Heart left ventricle (tissue), 16 donors: ENCODE data around the gene SUGCT. TPM values are rescaled to one million over a fixed set of nuclear protein-coding genes. Genes with fewer than 3 reads are reported as not detected.
A peak's percentile ranks its signal among the peaks of the same experiment; 100 is the strongest.

Source experiments
- ATAC-seq, 4 donors: fragments of 200-7000 bp; cut with Tn5 transposase; one replicate each; pipeline ENCODE4 v1.9.1; 2020 to 2022; ENCODE audit warnings: moderate library complexity in 4 of 4, mild to moderate bottlenecking in 3 of 4, moderate number of reproducible peaks in 1 of 4
- DNase-seq, 5 donors: peaks; one replicate each; pipeline ENCODE4 v3.0.0-alpha.2; 2020
- H3K27ac ChIP-seq, 12 donors: fragments of 200-600 bp; sonication (generic) in 4 of 12; one replicate each; pipeline versions ENCODE4 v1.5.0 to v1.8.0; 2016 to 2022; ENCODE audit warnings: mild to moderate bottlenecking in 2 of 12
- H3K27me3 ChIP-seq, 9 donors: fragments of 200-600 bp; sonication (generic) in 2 of 9; one replicate each; pipeline versions ENCODE4 v1.5.1 to v1.8.0; 2016 to 2022; ENCODE audit warnings: mild to moderate bottlenecking in 3 of 9
- H3K36me3 ChIP-seq, 9 donors: fragments of 200-600 bp; sonication (generic) in 2 of 9; one replicate each; pipeline versions ENCODE4 v1.5.0 to v1.8.0; 2018 to 2022; ENCODE audit warnings: mild to moderate bottlenecking in 2 of 9
- H3K4me1 ChIP-seq, 12 donors: fragments of 200-600 bp; sonication (generic) in 4 of 12; one replicate each; pipeline versions ENCODE4 v1.5.0 to v1.8.0; 2016 to 2022; ENCODE audit warnings: mild to moderate bottlenecking in 3 of 12
- H3K4me3 ChIP-seq, 12 donors: fragments of 200-600 bp; sonication (generic) in 4 of 12; one replicate each; pipeline versions ENCODE4 v1.5.0 to v1.8.0; 2017 to 2022; ENCODE audit warnings: mild to moderate bottlenecking in 9 of 12, moderate library complexity in 4 of 12
- H3K9me3 ChIP-seq, 12 donors: fragments of 200-600 bp; sonication (generic) in 4 of 12; one replicate each; pipeline versions ENCODE4 v1.5.0 to v1.8.0; 2016 to 2022; ENCODE audit warnings: mild to moderate bottlenecking in 1 of 12
- POLR2A ChIP-seq, 2 donors: fragments of 450-650 bp; IDR thresholded peaks; one replicate each; pipeline ENCODE4 v1.6.1; 2017; ENCODE audit warnings: antibody characterized with exemption in 2 of 2, mild to moderate bottlenecking in 2 of 2, moderate library complexity in 2 of 2
- WGBS, 4 donors: extraction: QIAGEN DNeasy Blood & Tissue Kit in 2 of 4; methylation state at CpG; one replicate each; pipeline versions ENCODE4 v1.1.5 to v1.1.7; 2013 to 2018; 5-methylcytosine and 5-hydroxymethylcytosine counted together
- intact Hi-C, 10 donors: fragments of 100-400 bp; cut with DNase I; formaldehyde crosslinking; loops; one replicate each; pipeline versions ENCODE4 v1.11.1 to v1.14.2; 2022
- polyA plus RNA-seq, 2 donors: library from polyadenylated mRNA; stranded (reverse); fragments of 200-250 nt; gene quantifications; one replicate each; pipeline ENCODE4 v1.2.3, GENCODE V29; 2013
- total RNA-seq, 9 donors: library from RNA; depleted of rRNA in 2 of 9; stranded (reverse); fragments of >200 nt in 2 of 9; fragmentation: NEBNext Ultra II Directional in 3 of 9; extraction: Animal tissue kit (Norgen Biotek cat#: 25700) in 3 of 9; gene quantifications; one replicate each; pipeline versions ENCODE4 v1.1.0 to v1.2.4, GENCODE V29; 2016 to 2023
- TF ChIP-seq, protein P1 (sequence below), 12 donors: fragments of 200-600 bp; sonication (generic) in 4 of 12; IDR thresholded peaks; one replicate each; pipeline versions ENCODE4 v1.5.0 to v1.8.0; 2018 to 2022; ENCODE audit warnings: antibody characterized with exemption in 12 of 12, mild to moderate bottlenecking in 5 of 12
- donor health status: ischemic (EF 13 %, LVEDD 7.1; RV severe dilation, severe dysfunction).
- donor health status: healthy with polysubstance abuse.
- donor health status: DM: no; HTN: yes; CAD: no.
- donor health status: DM: no; HTN: no; CAD: no.
- donor health status: ischemic (EF 25% LVEDD 6.9; RV normal size, moderate dysfunction).
- donor health status: ischemic (EF 25% LVEDD 5.7; RV mildly dilated, moderate dysfunction).
- donor health status: healthy.
- donor health status: DM: yes; HTN: yes; CAD: no.
- donor health status: ischemic (EF 35%, LVEDD 5.7; RV mildly dilated, moderate dysfunction).
- donor health status: nonischemic (EF 11% LVEDD 7.7; RV severe dilation, severe dysfunction).
- donor health status: DM: yes; HTN: yes; CAD: no.
- donor health status: PGD.
- donor health status: ischemic (EF 29% LVEDD 5.4; RV normal size, mild dysfunction).
- donor health status: nonischemic (EF 23%, LVEDD 6.1; RV moderate dilation, normal function).

Gene SUGCT
- total and polyA plus RNA-seq, 11 donors = 1.4 to 7.6 (median 4.4) TPM

DNA sequence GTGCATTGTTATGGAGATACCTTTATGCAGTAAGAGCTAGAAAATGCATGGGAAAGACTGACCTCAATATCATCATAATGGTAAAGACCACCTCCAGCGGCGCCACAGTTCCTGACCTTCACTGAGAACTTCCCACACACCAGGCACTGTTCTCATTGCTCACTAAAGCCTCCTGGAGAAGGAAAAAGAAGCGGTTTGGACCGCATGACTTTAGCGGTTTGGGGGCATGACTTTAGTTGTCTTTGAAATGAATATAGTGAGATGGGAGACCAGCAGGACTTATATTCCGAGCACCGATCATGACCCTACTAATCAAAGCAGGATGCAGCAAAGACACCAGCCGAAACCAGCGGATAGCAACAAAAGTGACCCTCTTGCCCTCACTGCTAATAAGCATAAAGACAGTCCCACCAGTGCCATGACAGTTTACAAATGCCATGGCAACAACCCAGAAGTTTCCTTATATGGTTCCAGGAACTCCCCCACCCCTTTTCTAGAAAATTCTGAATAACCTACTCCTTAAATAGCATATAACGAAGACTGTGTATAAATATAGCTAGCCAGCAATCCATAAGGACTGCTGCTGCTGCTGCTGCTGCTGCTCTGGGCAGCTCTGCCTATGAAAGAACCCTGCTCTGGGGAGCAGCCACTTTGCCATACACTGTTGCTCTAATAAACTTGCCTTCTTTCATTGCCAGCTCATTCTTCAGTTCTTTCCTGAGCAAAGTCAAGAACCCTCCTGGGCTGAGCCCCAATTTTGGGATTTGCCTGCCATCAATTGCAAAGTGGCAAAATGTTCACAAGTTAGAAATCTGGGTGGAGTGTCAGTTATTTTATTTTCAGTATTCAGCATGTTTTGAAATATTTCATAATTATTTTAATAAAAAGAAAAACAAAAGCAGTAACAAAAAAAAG is 694.1 kb downstream of the SUGCT start:
- Histone ChIP-seq H3K4me1 (peaks cover 0 to 18% (median 2%) of the 10 kb centered on the region in 12 donors), H3K27me3 (no peaks in the 10 kb centered on the region), H3K36me3 (no peaks in the 10 kb centered on the region), H3K4me3 (no peak overlapping the region), H3K27ac (no peak overlapping the region), H3K9me3 (no peaks in the 10 kb centered on the region)
- no peak for DNase-seq
- 89 to 94% (median 93%) methylated on average over 10 of the region's 10 CpGs for WGBS, 4 donors
- intact Hi-C loops = no loop called here
- no peak for ATAC-seq
- TF ChIP-seq, protein P1, sequence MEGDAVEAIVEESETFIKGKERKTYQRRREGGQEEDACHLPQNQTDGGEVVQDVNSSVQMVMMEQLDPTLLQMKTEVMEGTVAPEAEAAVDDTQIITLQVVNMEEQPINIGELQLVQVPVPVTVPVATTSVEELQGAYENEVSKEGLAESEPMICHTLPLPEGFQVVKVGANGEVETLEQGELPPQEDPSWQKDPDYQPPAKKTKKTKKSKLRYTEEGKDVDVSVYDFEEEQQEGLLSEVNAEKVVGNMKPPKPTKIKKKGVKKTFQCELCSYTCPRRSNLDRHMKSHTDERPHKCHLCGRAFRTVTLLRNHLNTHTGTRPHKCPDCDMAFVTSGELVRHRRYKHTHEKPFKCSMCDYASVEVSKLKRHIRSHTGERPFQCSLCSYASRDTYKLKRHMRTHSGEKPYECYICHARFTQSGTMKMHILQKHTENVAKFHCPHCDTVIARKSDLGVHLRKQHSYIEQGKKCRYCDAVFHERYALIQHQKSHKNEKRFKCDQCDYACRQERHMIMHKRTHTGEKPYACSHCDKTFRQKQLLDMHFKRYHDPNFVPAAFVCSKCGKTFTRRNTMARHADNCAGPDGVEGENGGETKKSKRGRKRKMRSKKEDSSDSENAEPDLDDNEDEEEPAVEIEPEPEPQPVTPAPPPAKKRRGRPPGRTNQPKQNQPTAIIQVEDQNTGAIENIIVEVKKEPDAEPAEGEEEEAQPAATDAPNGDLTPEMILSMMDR (IDR thresholded peaks at IDR 0.05) = no peak
- TF ChIP-seq POLR2A (IDR thresholded peaks at IDR 0.05) = no peak

DNA sequence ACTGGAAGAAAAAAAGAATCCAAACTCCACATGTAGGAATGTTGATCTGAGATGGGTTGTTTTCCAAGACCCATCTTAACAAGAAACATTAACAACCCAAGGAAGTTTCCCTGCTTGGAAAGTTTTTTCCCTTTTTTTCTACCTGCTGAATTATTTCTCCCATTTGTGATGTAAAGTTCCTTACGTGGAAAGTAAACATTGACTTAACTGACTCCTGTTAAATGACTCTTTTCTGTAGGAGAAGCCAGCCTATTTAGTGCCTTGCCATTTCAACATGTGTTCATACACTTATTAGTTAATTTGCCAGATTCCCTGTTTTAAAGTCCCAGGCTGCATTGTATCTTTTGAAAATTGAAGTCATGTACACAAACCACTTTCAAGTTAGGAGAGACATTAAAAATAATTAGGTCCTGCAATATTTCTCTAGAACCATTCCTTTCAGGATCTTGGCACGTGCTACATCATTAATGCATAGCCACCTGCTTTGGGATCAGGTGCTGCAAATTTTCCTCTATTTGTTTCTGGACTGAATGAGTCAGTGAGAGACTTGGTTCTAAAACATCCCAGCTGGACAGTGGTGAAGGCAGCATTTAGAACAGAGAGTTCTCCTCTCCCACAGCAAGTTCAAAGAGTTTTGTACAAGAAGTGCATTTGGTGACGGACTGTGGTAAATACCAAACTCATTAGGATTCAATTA is 698.5 kb downstream of the SUGCT start:
- Histone ChIP-seq H3K36me3 (no peaks in the 10 kb centered on the region), H3K9me3 (no peaks in the 10 kb centered on the region), H3K4me1 (no peaks in the 10 kb centered on the region), H3K27ac (no peak overlapping the region), H3K4me3 (no peak overlapping the region), H3K27me3 (no peaks in the 10 kb centered on the region)
- intact Hi-C loops = no loop called here
- 81 to 92% (median 88%) methylated on average over 3 of the region's 3 CpGs for WGBS, 4 donors
- TF ChIP-seq POLR2A (IDR thresholded peaks at IDR 0.05) = no peak
- no peak for ATAC-seq
- DNase-seq = no peak

DNA sequence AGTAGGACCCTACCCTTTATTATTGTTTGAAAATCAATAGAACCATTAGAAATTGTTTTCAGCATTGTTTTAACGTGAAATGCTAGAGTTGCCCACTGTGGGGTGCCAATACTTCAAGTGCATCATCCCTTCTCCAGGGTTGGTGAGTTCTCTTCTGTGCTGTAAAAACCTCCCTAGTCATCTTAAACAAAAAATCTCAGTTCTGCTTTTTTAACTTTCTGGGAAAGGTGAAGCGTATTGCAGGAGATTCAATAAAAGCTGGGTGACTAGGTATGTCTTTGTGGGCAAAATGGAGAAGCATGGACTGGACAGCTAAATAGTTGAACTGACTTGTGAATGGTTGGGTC is 699.1 kb downstream of the SUGCT start:
- Histone ChIP-seq H3K9me3 (no peaks in the 10 kb centered on the region), H3K4me1 (no peaks in the 10 kb centered on the region), H3K27me3 (no peaks in the 10 kb centered on the region), H3K36me3 (no peaks in the 10 kb centered on the region), H3K27ac (no peak overlapping the region), H3K4me3 (no peak overlapping the region)
- DNase-seq = no peak
- WGBS, 4 donors = 75 to 81% (median 77%) methylated on average over 2 of the region's 2 CpGs
- intact Hi-C loops = no loop called here
- ATAC-seq = no peak
- no peak for TF ChIP-seq POLR2A (IDR thresholded peaks at IDR 0.05)
- TF ChIP-seq, protein P1 (IDR thresholded peaks at IDR 0.05) = peak in 1 of 12 donors; percentile 19

DNA sequence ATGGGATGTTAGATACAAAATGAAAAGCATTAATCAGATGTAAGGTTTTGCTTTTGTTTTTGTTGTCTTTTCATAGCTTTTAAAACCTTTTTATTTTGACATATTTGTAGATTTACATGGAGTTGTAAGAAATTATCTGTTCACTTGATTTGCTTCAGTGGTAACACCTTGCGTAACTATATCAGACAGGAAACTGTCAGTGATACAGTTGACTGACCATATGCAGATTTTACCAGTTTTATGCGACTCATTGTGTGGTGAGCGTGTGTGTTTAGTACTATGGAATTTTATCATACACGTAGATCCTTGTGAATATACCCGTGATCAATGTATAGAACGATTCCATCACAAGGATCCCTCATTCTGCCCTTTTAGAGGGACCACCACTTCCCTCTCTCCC is 701.4 kb downstream of the SUGCT start:
- TF ChIP-seq POLR2A (IDR thresholded peaks at IDR 0.05) = no peak
- TF ChIP-seq, protein P1 (IDR thresholded peaks at IDR 0.05) = no peak
- no peak for ATAC-seq
- Histone ChIP-seq H3K36me3 (no peaks in the 10 kb centered on the region), H3K4me1 (no peaks in the 10 kb centered on the region), H3K27ac (no peak overlapping the region), H3K4me3 (no peak overlapping the region), H3K27me3 (no peaks in the 10 kb centered on the region), H3K9me3 (peaks cover 0 to 18% (median 0%) of the 10 kb centered on the region in 12 donors)
- intact Hi-C loops = no loop called here
- DNase-seq = no peak
- 30 to 92% (median 59%) methylated on average over 6 of the region's 6 CpGs for WGBS, 4 donors
